Fibroblast of lung (primary cell): ENCODE results near the gene RGS19. TPM values are rescaled to one million over a fixed set of nuclear protein-coding genes. Genes with fewer than 3 reads are reported as not detected.

ENCODE experiments used
- DNase-seq, 2 donors: peaks; one replicate each; pipeline versions ENCODE4 v3.0.0 to v3.0.0-alpha.2; 2010; ENCODE audit warnings: low read depth in 2 of 2
- H2AFZ ChIP-seq: 2 replicates; pipeline ENCODE4 v1.5.1; 2012; ENCODE audit warnings: low read length, control low read depth, inconsistent platforms
- H3K27ac ChIP-seq: 2 replicates; pipeline ENCODE4 v1.5.1; 2011; ENCODE audit warnings: low read length, control low read depth; ENCODE audit not compliant: insufficient read depth
- H3K27me3 ChIP-seq: 2 replicates; pipeline ENCODE4 v1.5.1; 2011; ENCODE audit warnings: mild to moderate bottlenecking, low read length; ENCODE audit not compliant: control insufficient read depth, insufficient read depth
- H3K36me3 ChIP-seq: 2 replicates; pipeline ENCODE4 v1.5.1; 2011; ENCODE audit warnings: low read length; ENCODE audit not compliant: control insufficient read depth, insufficient read depth
- H3K4me1 ChIP-seq: 2 replicates; pipeline ENCODE4 v1.5.1; 2011; ENCODE audit warnings: low read length; ENCODE audit not compliant: control insufficient read depth, insufficient read depth; ENCODE audit errors: extremely low read depth
- H3K4me2 ChIP-seq: 2 replicates; pipeline ENCODE4 v1.5.1; 2011; ENCODE audit warnings: low read length, control low read depth; ENCODE audit not compliant: insufficient read depth; ENCODE audit errors: extremely low read depth
- H3K4me3 ChIP-seq, 4 experiments: fragments of 200-600 bp in 1 of 4; sonication (generic) in 1 of 4; replicated peaks in 1 of 4; 2 replicates each; pipeline ENCODE4 v1.5.1; 2011 to 2016; ENCODE audit warnings: low read length in 4 of 4, low read depth in 3 of 4, mild to moderate bottlenecking in 3 of 4, control low read depth in 2 of 4, inconsistent platforms in 1 of 4, mixed read lengths in 1 of 4; ENCODE audit not compliant: insufficient read depth in 1 of 4; ENCODE audit errors: control extremely low read depth in 1 of 4
- H3K79me2 ChIP-seq: 2 replicates; pipeline ENCODE4 v1.5.1; 2012; ENCODE audit warnings: mild to moderate bottlenecking, low read length, inconsistent platforms; ENCODE audit not compliant: control insufficient read depth, insufficient read depth
- H3K9ac ChIP-seq: 2 replicates; pipeline ENCODE4 v1.5.1; 2011; ENCODE audit warnings: mild to moderate bottlenecking, low read length, control low read depth; ENCODE audit not compliant: insufficient read depth
- H3K9me3 ChIP-seq: 2 replicates; pipeline ENCODE4 v1.5.1; 2012; ENCODE audit warnings: low read depth, low read length; ENCODE audit not compliant: control insufficient read depth, insufficient read depth
- H4K20me1 ChIP-seq: 2 replicates; pipeline ENCODE4 v1.5.1; 2011; ENCODE audit warnings: low read length; ENCODE audit not compliant: control insufficient read depth, insufficient read depth; ENCODE audit errors: extremely low read depth
- CTCF ChIP-seq, 2 donors: IDR thresholded peaks in 1 of 2; conservative IDR thresholded peaks in 1 of 2; 1 replicate in 1 of 2; 2 replicates in 1 of 2; pipeline ENCODE4 v1.5.1; 2011 to 2012; ENCODE audit warnings: low read length in 2 of 2, control low read depth in 1 of 2, inconsistent platforms in 1 of 2, low read depth in 1 of 2, mild to moderate bottlenecking in 1 of 2
- EZH2 ChIP-seq: IDR thresholded peaks from 2 replicates; pipeline ENCODE4 v1.5.1; 2012; ENCODE audit warnings: low read length, control low read depth, mild to moderate bottlenecking; ENCODE audit errors: missing control alignments
- polyA plus RNA-seq, 2 donors: library from polyadenylated mRNA; depleted of rRNA in 1 of 2; stranded (reverse) in 1 of 2; unstranded in 1 of 2; fragments of >200 nt; gene quantifications; 2 replicates each; pipeline ENCODE4 v1.2.1, GENCODE V29; 2011 to 2012; ENCODE audit warnings: missing spikeins in 1 of 2
- total RNA-seq: library from RNA; depleted of rRNA; stranded (reverse); fragments of >200 nt; gene quantifications from 2 replicates; pipeline ENCODE4 v1.2.1, GENCODE V29; 2014

Gene RGS19
- total and polyA plus RNA-seq, 2 donors (not counting 1 experiment from before 2014, with no cell fraction given): 5.8 to 9.1 TPM

- Histone ChIP-seq H3K9me3 (no peaks in the 10 kb centered on the region), H4K20me1 (no peaks in the 10 kb centered on the region), H3K27me3 (no peaks in the 10 kb centered on the region), H3K79me2 (no peaks in the 10 kb centered on the region), H3K36me3 (no peaks in the 10 kb centered on the region), H3K4me1 (no peaks in the 10 kb centered on the region), H3K27ac (no peak overlapping the region), H2AFZ (no peak overlapping the region), H3K4me2 (no peak overlapping the region), H3K9ac (no peak overlapping the region), H3K4me3 (no peak overlapping the region)
- no peak for TF ChIP-seq EZH2
- no peak for TF ChIP-seq CTCF (conservative IDR thresholded peaks at IDR 0.05 in 1 of 2, IDR thresholded peaks at IDR 0.05 in 1 of 2; ENCODE audit: low read depth in 1 of 2, low read length in 2 of 2)
- DNase-seq: no peak
Measured at GRCh38 chr20:64055396-64055892, 23.9 kb downstream of the RGS19 start.

GRCh38 chr20:64053841-64054661 lies 25.3 kb downstream of the RGS19 start:
- Histone ChIP-seq H3K4me1 (no peaks in the 10 kb centered on the region), H3K4me2 (no peak overlapping the region), H3K79me2 (no peaks in the 10 kb centered on the region), H3K27me3 (peaks cover 6% of the 10 kb centered on the region), H3K9ac (no peak overlapping the region), H3K9me3 (no peaks in the 10 kb centered on the region), H4K20me1 (no peaks in the 10 kb centered on the region), H2AFZ (no peak overlapping the region), H3K36me3 (no peaks in the 10 kb centered on the region), H3K27ac (no peak overlapping the region), H3K4me3 (no peak overlapping the region)
- DNase-seq: peak in 1 of 2 donors; percentile 32
- TF ChIP-seq CTCF (conservative IDR thresholded peaks at IDR 0.05 in 1 of 2, IDR thresholded peaks at IDR 0.05 in 1 of 2; ENCODE audit: low read depth in 1 of 2, low read length in 2 of 2) (peak; percentile 12 to 26), EZH2 (peak; percentile 16)

- H4K20me1 ChIP-seq: no peaks in the 10 kb centered on the region
- H3K4me1 ChIP-seq: no peaks in the 10 kb centered on the region
- H3K79me2 ChIP-seq: no peaks in the 10 kb centered on the region
- H3K4me2 ChIP-seq: no peak overlapping the region
- TF ChIP-seq EZH2 (no peak), CTCF (conservative IDR thresholded peaks at IDR 0.05 in 1 of 2, IDR thresholded peaks at IDR 0.05 in 1 of 2; ENCODE audit: low read depth in 1 of 2, low read length in 2 of 2) (no peak)
- H3K36me3 ChIP-seq: no peaks in the 10 kb centered on the region
- H3K4me3 ChIP-seq: no peak overlapping the region
- no peak overlapping the region for H3K9ac ChIP-seq
- no peak for DNase-seq
- peaks cover 6% of the 10 kb centered on the region for H3K27me3 ChIP-seq
- no peaks in the 10 kb centered on the region for H3K9me3 ChIP-seq
- no peak overlapping the region for H2AFZ ChIP-seq
- no peak overlapping the region for H3K27ac ChIP-seq
Measured at GRCh38 chr20:64052987-64053840, 26.1 kb downstream of the RGS19 start.
